H9 (cell line): Measurements from ENCODE around the gene MAPRE3. TPM values are rescaled to one million over a fixed set of nuclear protein-coding genes. Genes with fewer than 3 reads are reported as not detected.

Source experiments
- DNase-seq: peaks from one replicate; pipeline ENCODE4 v3.0.0-alpha.2; 2017
- H2AFZ ChIP-seq: one replicate; pipeline ENCODE4 v1.6.1; 2013; ENCODE audit warnings: mild to moderate bottlenecking, low read length, control low read depth, moderate library complexity
- H2AK5ac ChIP-seq: 2 replicates; pipeline ENCODE4 v1.6.1; 2013; ENCODE audit warnings: low read length, control low read depth, mixed read lengths; ENCODE audit not compliant: insufficient read length
- H2BK120ac ChIP-seq: one replicate; pipeline ENCODE4 v1.6.1; 2013; ENCODE audit warnings: low read depth, mild to moderate bottlenecking, low read length, control low read depth, inconsistent platforms; ENCODE audit not compliant: poor library complexity, severe bottlenecking
- H2BK12ac ChIP-seq: 2 replicates; pipeline ENCODE4 v1.6.1; 2013; ENCODE audit warnings: low read length, control low read depth, mixed read lengths, low read depth; ENCODE audit not compliant: insufficient read length
- H2BK15ac ChIP-seq: 2 replicates; pipeline ENCODE4 v1.6.1; 2013; ENCODE audit warnings: low read depth, low read length, control low read depth
- H2BK20ac ChIP-seq: one replicate; pipeline ENCODE4 v1.6.1; 2013; ENCODE audit warnings: low read depth, mild to moderate bottlenecking, low read length, control low read depth, inconsistent platforms; ENCODE audit not compliant: poor library complexity, severe bottlenecking
- H2BK5ac ChIP-seq: 2 replicates; pipeline ENCODE4 v1.6.1; 2013; ENCODE audit warnings: low read length, control low read depth, mixed read lengths; ENCODE audit not compliant: insufficient read length
- H3K14ac ChIP-seq: 2 replicates; pipeline ENCODE4 v1.6.1; 2013; ENCODE audit warnings: low read length, control low read depth; ENCODE audit not compliant: insufficient read depth
- H3K18ac ChIP-seq: 2 replicates; pipeline ENCODE4 v1.6.1; 2013; ENCODE audit warnings: low read depth, mild to moderate bottlenecking, mixed read lengths, low read length, control low read depth; ENCODE audit not compliant: insufficient read length
- H3K23ac ChIP-seq: 2 replicates; pipeline ENCODE4 v1.6.1; 2013; ENCODE audit warnings: low read length, control low read depth, mixed read lengths, low read depth; ENCODE audit not compliant: insufficient read length
- H3K23me2 ChIP-seq: 2 replicates; pipeline ENCODE4 v1.6.1; 2013; ENCODE audit warnings: low read depth, mild to moderate bottlenecking, mixed read lengths, low read length, control low read depth; ENCODE audit not compliant: insufficient read length, poor library complexity, severe bottlenecking
- H3K27ac ChIP-seq: 2 replicates; pipeline ENCODE4 v1.5.1; 2013; ENCODE audit warnings: low read length, control low read depth, mixed read lengths, low read depth; ENCODE audit not compliant: insufficient read length
- H3K27me3 ChIP-seq: 2 replicates; pipeline ENCODE4 v1.6.1; 2013; ENCODE audit warnings: low read length, control low read depth, inconsistent platforms; ENCODE audit not compliant: insufficient read depth
- H3K4ac ChIP-seq: 2 replicates; pipeline ENCODE4 v1.6.1; 2013; ENCODE audit warnings: low read depth, mild to moderate bottlenecking, control low read depth, inconsistent platforms, low read length, moderate library complexity
- H3K4me1 ChIP-seq: 2 replicates; pipeline ENCODE4 v1.6.1; 2013; ENCODE audit warnings: low read length, control low read depth, inconsistent platforms; ENCODE audit not compliant: insufficient read depth
- H3K4me2 ChIP-seq: 2 replicates; pipeline ENCODE4 v1.6.1; 2013; ENCODE audit warnings: low read length, control low read depth, mixed read lengths; ENCODE audit not compliant: insufficient read length, insufficient read depth
- H3K56ac ChIP-seq: 2 replicates; pipeline ENCODE4 v1.6.1; 2013; ENCODE audit warnings: low read depth, mild to moderate bottlenecking, mixed read lengths, low read length, control low read depth; ENCODE audit not compliant: insufficient read length
- H3K79me1 ChIP-seq: 2 replicates; pipeline ENCODE4 v1.6.1; 2013; ENCODE audit warnings: low read depth, mild to moderate bottlenecking, moderate library complexity, low read length, control low read depth, inconsistent platforms; ENCODE audit not compliant: insufficient read depth, poor library complexity, severe bottlenecking
- H3K79me2 ChIP-seq: 2 replicates; pipeline ENCODE4 v1.6.1; 2013; ENCODE audit warnings: low read length, control low read depth, inconsistent platforms; ENCODE audit not compliant: insufficient read depth
- H3K9ac ChIP-seq: 2 replicates; pipeline ENCODE4 v1.6.1; 2013; ENCODE audit warnings: low read length, control low read depth, mixed read lengths; ENCODE audit not compliant: insufficient read length; ENCODE audit errors: extremely low read depth
- H3K9me3 ChIP-seq: one replicate; pipeline ENCODE4 v1.6.1; 2013; ENCODE audit warnings: low read depth, low read length, inconsistent platforms; ENCODE audit not compliant: control insufficient read depth
- H3T11ph ChIP-seq: one replicate; pipeline ENCODE4 v1.6.1; 2013; ENCODE audit warnings: mild to moderate bottlenecking, low read length, control low read depth, inconsistent platforms
- H4K20me1 ChIP-seq: one replicate; pipeline ENCODE4 v1.6.1; 2013; ENCODE audit not compliant: control insufficient read depth, insufficient read length, insufficient read depth
- H4K5ac ChIP-seq: 2 replicates; pipeline ENCODE4 v1.6.1; 2013; ENCODE audit warnings: low read depth, mild to moderate bottlenecking, mixed read lengths, low read length, control low read depth; ENCODE audit not compliant: insufficient read length
- H4K8ac ChIP-seq: replicated peaks from 2 replicates; pipeline ENCODE4 v1.6.1; 2013; ENCODE audit warnings: low read length, control low read depth, mixed read lengths, low read depth; ENCODE audit not compliant: insufficient read length
- H4K91ac ChIP-seq: 2 replicates; pipeline ENCODE4 v1.6.1; 2013; ENCODE audit warnings: low read depth, mild to moderate bottlenecking, moderate library complexity, mixed read lengths, low read length, control low read depth; ENCODE audit not compliant: insufficient read length
- H3K27ac Mint-ChIP-seq, 3 experiments: 2 replicates in 2 of 3; 3 replicates in 1 of 3; pipeline ENCODE4 v1.8.0; 2020 to 2021; ENCODE audit warnings: mixed read lengths in 3 of 3, mild to moderate bottlenecking in 1 of 3, moderate library complexity in 1 of 3
- H3K27me3 Mint-ChIP-seq: 2 replicates; pipeline ENCODE4 v1.8.0; 2021; ENCODE audit warnings: low read depth, mild to moderate bottlenecking, moderate library complexity, mixed read lengths
- H3K36me3 Mint-ChIP-seq, 3 experiments: 2 replicates in 2 of 3; 3 replicates in 1 of 3; pipeline ENCODE4 v1.8.0; 2020 to 2021; ENCODE audit warnings: low read depth in 3 of 3, mixed read lengths in 3 of 3; ENCODE audit not compliant: insufficient read depth in 1 of 3
- H3K4me1 Mint-ChIP-seq, 2 experiments: 2 replicates each; pipeline ENCODE4 v1.8.0; 2020; ENCODE audit warnings: mixed read lengths in 2 of 2
- H3K4me3 Mint-ChIP-seq, 2 experiments: 2 replicates in 1 of 2; 3 replicates in 1 of 2; pipeline ENCODE4 v1.8.0; 2020 to 2021; ENCODE audit warnings: mild to moderate bottlenecking in 2 of 2, mixed read lengths in 2 of 2, moderate library complexity in 1 of 2
- H3K9me3 Mint-ChIP-seq, 2 experiments: 2 replicates in 1 of 2; 3 replicates in 1 of 2; pipeline ENCODE4 v1.8.0; 2020; ENCODE audit warnings: mild to moderate bottlenecking in 2 of 2, mixed read lengths in 2 of 2, moderate library complexity in 1 of 2
- CTCF ChIP-seq: fragments of 200-600 bp; sonication (generic); conservative IDR thresholded peaks from 3 replicates; pipeline ENCODE4 v1.8.0; 2021; ENCODE audit warnings: antibody characterized with exemption, mild to moderate bottlenecking
- WGBS: extraction: QIAGEN DNeasy Blood & Tissue Kit; methylation state at CpG from one replicate; pipeline ENCODE4 v1.1.7; 2013; ENCODE audit warnings: missing lambda C conversion rate, low lambda C conversion rate, mixed read lengths; ENCODE audit not compliant: insufficient read length; ENCODE audit errors: extremely low coverage; 5-methylcytosine and 5-hydroxymethylcytosine counted together
- total RNA-seq: library from RNA; stranded (reverse); gene quantifications from 2 replicates; pipeline ENCODE4 v1.2.1, GENCODE V29; 2021

The MAPRE3 gene
- total RNA-seq, 1 experiment from 2014 or later = 2.0 TPM

- Histone ChIP-seq H3K18ac (no peak overlapping the region), H2BK5ac (no peak overlapping the region), H2AFZ (no peak overlapping the region), H3K14ac (no peak overlapping the region), H3K9ac (no peak overlapping the region), H3K79me2 (no peaks in the 10 kb centered on the region), H2BK15ac (no peak overlapping the region), H3K23ac (no peak overlapping the region), H3K27ac (no peak overlapping the region), H2BK12ac (no peak overlapping the region), H3K79me1 (no peaks in the 10 kb centered on the region), H3K4me2 (no peak overlapping the region), H4K91ac (no peak overlapping the region), H3K4me1 (no peaks in the 10 kb centered on the region), H2BK20ac (no peak overlapping the region), H4K5ac (no peak overlapping the region), H3K4ac (no peak overlapping the region), H3K27me3 (no peaks in the 10 kb centered on the region), H4K8ac (no peak overlapping the region), H2AK5ac (no peak overlapping the region), H3K23me2 (no peaks in the 10 kb centered on the region), H4K20me1 (no peaks in the 10 kb centered on the region), H3T11ph (no peak overlapping the region), H3K56ac (no peak overlapping the region), H2BK120ac (no peak overlapping the region), H3K9me3 (no peaks in the 10 kb centered on the region)
- TF ChIP-seq CTCF = no peak
- Mint-ChIP-seq H3K27me3 (no peaks in the 10 kb centered on the region), H3K27ac (no peak overlapping the region; a peak in 1 of 7 replicates), H3K9me3 (no peaks in the 10 kb centered on the region), H3K4me3 (no peak overlapping the region), H3K4me1 (no peaks in the 10 kb centered on the region), H3K36me3 (peaks cover 12 to 61% (median 57%) of the 10 kb centered on the region in 3 experiments; a peak in 5 of 7 replicates)
- no peak for DNase-seq
- WGBS = no CpG with 5 or more reads among the region's 15 CpGs
Measured at GRCh38 chr2:27059141-27059820, 88.8 kb downstream of the MAPRE3 start.
